UCSD-AML1 (cell line): ENCODE results near the gene SOX13.

Experiments used
- DNase-seq: peaks from one replicate; lab custom pipeline; 2025; ENCODE audit not compliant: unreplicated experiment; lab: John Stamatoyannopoulos, UW

The SOX13 gene

GRCh38 chr1:204105131-204105515 is 32.2 kb downstream of the SOX13 start:
- no peak for DNase-seq

DNA sequence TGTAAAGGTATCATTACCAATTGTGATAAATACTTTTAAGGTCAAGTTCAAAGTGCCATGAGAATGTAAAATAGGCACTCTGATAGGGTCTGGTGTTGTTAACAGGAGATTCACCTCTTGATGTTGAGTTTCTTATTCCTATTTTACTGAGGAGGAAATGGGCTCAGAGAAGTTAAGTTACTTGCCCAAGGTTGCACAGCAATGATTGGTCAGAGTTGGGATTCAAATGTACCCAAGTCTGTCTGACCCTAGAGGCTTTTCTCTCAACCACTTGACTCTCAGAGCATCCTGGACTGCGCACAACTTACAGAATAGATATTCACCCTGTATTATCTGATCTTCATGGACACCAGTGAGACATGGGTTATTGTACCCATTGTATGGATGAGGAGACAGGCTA is 33.9 kb downstream of the SOX13 start:
- no peak for DNase-seq

DNA sequence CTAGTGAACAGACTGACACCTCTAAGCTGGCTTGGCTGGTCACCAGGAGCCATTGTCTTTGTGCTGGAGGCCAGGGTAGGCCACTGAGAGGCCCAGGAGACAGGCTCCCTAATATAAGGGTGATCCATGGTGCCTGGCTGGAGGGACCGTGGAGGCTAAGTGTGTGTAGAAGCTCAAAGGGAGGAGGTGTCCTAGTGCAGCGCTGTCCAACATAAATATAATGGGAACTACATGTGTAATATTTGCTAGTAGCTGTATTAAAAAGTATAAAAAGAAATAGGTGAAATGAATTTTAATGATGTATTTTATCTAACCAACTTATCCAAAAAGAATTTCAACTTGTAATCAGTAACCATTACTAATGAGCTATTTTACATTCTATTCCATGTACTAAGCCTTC is 35.0 kb downstream of the SOX13 start:
- DNase-seq: no peak

DNA sequence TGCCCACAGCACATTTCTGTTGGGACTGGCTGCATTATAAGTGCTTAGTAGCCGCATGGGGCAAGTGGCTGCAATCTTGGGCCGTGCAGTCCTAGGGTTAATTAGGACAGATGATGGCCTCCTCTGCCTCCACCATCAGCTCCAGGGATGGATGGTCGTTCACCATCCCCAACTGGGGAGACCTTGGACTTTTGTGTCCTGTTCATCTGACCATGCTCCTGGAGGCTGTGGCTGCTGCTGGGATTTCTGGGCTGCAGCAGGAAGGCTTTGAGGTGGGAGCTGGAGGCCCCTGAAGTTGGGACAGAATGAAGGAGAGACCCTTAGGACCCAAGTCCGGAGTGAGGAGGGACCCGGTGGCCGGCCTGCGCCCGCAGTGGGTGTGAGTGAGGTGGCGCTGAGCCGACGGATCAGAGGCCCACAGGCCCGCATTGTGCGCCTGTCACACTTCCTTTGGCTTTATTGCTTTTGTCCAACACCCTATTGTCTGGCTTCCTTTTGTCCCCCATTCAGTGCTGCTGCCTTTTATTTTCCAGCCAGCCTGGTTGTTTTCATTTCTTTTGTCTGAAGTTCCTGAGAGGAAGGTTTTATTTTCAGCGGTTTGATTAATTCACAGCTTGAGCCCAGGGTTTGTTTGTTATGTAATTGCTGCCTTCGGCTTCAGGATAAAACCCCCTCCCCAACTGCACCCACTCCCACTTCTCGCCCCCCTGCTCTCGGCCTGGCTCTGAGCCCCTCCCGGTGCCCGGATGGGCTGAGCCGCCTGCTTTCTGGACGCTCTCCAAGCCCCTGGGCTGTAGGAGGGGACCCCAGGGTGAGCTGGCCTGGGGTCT is 35.6 kb downstream of the SOX13 start:
- no peak for DNase-seq

DNA sequence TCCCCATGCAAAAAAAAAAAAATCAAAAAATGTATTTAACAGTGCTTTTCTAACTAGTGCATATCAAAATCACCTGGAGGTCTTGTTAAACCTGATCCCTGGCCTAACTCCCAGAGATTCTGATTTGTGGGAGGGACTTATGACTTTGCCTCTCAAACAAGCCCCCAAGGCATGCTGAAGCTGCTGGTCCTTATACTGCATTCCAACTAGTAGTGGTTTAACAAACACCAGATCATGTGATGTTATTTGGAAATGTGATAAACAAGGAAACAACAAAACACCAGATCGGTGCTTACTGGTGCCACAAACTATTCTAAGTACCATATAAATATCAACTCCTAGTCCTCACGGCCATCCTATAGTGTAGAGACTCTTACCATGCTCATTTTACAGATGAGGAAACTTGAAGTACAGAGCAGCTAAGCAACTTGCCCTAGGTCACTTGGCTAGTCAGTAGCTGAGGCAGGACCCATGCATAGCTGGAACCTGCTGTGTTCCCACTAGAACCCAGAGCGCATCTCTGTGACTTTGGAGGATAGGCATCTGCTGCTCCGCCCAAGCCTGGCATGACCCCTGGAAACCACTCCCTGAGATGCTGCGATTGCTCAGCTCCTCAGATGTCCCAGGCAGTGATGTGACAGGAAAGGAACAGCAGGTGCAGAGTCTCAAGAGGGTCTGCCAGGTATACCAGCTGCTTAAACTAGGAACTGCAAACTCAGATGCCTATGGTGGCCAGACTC is 38.1 kb downstream of the SOX13 start:
- DNase-seq: no peak

DNA sequence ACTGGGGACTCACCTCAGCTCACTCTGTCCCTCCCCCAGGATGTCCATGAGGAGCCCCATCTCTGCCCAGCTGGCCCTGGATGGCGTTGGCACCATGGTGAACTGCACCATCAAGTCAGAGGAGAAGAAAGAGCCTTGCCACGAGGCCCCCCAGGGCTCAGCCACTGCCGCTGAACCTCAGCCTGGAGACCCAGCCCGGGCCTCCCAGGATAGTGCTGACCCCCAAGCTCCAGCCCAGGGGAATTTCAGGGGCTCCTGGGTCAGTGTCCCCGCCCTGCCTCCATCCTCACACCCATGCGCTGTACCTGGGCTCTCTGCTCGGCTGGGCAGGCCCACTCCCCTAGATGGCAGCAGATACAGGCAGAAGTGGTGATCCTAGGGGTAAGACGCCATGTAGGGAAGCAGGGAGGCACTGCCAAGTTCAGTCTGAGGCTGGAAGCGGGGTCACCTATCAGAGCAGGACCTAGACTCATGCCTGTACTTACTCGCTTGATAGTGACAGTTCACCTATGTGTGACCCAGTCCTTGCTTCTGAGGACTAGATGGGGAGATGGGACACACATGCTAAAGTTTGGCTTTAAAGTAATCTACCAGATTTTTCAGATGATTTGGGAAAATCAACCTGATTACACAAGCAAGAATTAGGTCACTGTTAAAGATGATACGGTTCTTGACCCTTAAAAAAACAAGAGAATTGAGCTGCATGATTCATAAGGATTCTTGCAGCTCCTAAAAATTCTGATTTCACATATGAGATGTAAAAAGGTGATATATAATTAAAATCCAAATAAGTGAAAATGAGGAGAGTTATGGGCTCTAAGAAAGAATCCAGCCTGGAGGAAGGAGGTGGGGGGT is 40.2 kb downstream of the SOX13 start:
- no peak for DNase-seq

- DNase-seq: no peak
These were observed 41.0 kb downstream of the SOX13 start for GRCh38 chr1:204113896-204114295.

DNA sequence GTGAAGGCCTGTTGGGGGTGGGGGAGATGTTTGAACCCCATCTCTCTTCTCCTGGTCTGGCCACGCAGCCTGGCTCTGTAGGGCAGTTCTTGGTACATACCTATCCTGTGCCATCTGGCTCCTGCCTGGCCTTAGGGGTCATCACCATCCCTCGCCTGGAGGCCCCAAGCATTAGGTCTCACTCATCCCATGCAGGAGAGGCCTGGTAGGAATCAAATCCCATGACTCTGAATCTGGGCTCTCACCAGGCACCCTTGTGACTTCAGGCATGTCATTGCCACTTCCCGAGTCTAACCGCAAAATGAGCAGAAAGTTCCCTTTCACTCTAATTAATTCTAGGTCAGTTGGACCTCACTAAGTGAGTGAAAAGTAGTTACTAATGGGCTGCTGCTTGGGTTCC is 41.7 kb downstream of the SOX13 start:
- no peak for DNase-seq

GRCh38 chr1:204115116-204115515 is 42.2 kb downstream of the SOX13 start:
- no peak for DNase-seq

DNA sequence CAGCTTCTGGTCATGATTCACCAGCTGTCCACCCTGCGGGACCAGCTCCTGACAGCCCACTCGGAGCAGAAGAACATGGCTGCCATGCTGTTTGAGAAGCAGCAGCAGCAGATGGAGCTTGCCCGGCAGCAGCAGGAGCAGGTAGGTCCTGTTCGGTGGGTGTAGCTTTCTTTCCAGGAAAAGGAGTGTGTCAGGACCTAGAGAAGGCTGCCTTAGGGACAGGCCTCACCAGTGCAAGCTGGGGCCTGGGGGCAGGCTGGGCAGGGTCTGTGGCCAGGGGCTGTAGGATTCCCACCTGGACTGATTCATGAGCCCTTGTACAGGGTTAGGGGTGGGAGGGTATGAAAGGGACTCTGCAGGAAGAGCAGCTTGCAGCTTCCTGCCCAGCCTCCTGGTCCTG is 43.6 kb downstream of the SOX13 start:
- DNase-seq: no peak

GRCh38 chr1:204121840-204122555 is 49.1 kb downstream of the SOX13 start:
- DNase-seq: no peak

DNA sequence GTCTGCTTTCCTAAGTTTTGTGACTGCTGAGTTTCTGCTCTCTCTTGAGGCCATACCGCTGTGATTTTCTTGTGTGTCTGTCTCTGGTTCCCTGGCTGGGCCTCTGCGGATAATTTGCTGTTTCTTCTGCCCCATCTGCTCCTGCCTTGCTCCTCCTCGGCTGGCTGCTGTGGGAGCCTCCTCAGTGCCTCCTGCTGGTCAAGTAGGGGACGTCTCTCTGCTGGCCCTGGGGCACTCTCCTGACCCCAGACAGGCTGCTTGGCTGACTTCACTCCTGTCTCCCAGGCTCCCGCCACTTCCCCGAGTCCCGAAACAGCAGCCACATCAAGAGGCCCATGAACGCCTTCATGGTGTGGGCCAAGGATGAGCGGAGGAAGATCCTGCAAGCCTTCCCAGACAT is 50.5 kb downstream of the SOX13 start:
- DNase-seq: no peak

GRCh38 chr1:204124639-204125038 is 51.7 kb downstream of the SOX13 start:
- DNase-seq: no peak

GRCh38 chr1:204125759-204126351 is 52.9 kb downstream of the SOX13 start:
- no peak for DNase-seq

- DNase-seq: no peak
These were observed 53.5 kb downstream of the SOX13 start for GRCh38 chr1:204126386-204126785.

DNA sequence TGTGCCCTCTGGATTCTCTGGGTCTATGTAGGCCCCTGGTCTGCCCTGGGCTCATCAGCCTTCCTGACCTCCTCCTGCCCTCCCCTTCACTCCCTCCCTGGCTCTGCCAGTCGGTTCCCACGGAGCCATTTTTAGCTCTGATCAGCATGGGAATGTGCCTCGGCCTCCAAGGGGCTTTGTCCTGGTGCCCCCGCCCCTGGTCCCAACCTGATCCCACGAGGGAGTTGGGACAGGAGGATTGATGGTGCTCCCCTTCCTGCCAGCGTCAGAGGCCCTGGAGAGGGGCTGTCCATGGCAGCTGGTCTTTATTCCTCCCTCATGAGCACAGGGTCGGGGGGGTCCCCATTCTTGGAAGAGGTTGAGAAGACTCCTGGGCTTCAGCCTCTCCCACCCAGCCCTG is 54.0 kb downstream of the SOX13 start:
- no peak for DNase-seq

- DNase-seq: peak; percentile 49
These were observed 54.8 kb downstream of the SOX13 start for GRCh38 chr1:204127597-204128242.

DNA sequence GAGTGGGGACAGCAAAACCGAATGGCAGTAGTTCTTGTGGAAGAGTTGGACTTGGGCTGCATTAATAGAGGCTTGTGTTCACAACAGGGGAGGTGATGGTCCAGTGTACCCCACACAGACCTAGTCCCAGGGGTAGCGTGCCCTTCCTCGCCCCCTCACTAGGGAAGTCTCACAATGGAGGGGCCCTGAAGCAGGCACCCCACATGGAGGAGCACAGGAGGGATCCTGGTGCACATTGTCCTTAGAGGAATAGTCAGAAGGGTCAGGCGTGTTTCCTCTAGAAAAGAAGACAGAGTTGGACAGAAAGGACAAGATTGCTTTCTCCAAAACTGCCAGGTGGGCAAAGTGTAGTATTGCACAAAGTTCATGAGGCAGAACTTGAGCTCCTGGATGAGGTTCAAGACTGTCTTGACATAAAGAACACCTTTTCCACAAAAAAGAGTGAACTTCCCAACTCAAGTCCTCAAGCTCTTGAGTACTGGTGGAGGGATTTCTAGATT is 55.6 kb downstream of the SOX13 start:
- no peak for DNase-seq

GRCh38 chr1:204128964-204129896 is 56.3 kb downstream of the SOX13 start:
- peak; percentile 64 for DNase-seq
